ENCODE measurements around the gene RNF38.

RNF38 gene

DNA sequence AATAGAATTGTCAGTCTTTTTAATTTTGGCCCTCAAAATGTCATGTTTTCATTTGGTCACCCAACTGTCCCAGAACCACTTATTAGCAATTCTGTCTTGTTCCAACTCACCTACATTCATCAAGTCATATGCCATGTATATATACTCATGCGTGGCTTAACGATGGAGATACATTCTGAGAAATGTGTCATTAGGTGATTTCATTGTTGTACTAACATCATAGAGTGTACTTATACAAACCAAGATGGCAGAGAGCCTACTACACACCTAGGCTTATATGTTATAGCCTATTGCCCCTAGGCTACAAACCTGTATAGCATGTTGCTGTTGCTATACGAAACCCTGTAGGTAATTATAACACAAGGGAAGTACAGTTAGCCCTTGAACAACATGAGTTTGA lies 36.6 kb downstream of the RNF38 start:
- H3K4me1 ChIP-seq (ENCODE audit: insufficient read depth, low read length): no peaks in the 10 kb centered on the region
- no peak overlapping the region for H3K27ac ChIP-seq (ENCODE audit: low read depth, low read length)
- H3K9ac ChIP-seq (ENCODE audit: low read length): no peak overlapping the region
- H3K9me3 ChIP-seq (ENCODE audit: low read length): no peaks in the 10 kb centered on the region
- H3K4me3 ChIP-seq (ENCODE audit: low read depth in 1 of 2, low read length in 2 of 2): no peak overlapping the region
- no peaks in the 10 kb centered on the region for H3K27me3 ChIP-seq (ENCODE audit: control insufficient read depth in 1 of 2, insufficient read depth in 2 of 2, low read length in 2 of 2)
- H3K36me3 ChIP-seq (ENCODE audit: insufficient read depth, low read length): peaks cover 6% of the 10 kb centered on the region

DNA sequence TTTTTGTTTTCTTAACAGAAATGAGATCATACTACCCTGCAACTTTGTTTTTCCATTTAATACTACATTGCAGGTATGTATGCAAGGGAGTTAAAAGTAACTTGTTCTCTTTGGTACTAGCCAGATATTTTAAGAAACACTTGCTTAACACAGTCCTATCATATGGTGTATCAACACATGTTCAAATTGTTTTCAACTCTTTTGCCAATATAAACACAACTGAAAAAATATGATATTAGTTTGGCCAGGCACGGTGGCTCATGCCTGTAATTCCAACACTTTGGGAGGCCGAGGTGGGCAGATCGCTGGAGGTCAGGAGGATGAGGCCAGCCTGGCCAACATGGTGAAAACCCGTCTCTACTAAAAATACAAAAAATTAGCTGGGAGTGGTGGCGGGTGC lies 41.6 kb downstream of the RNF38 start:
- Histone ChIP-seq H3K4me3 (ENCODE audit: low read depth in 1 of 2, low read length in 2 of 2) (no peak overlapping the region), H3K27me3 (ENCODE audit: control insufficient read depth in 1 of 2, insufficient read depth in 2 of 2, low read length in 2 of 2) (no peaks in the 10 kb centered on the region), H3K9ac (ENCODE audit: low read length) (no peak overlapping the region), H3K4me1 (ENCODE audit: insufficient read depth, low read length) (no peaks in the 10 kb centered on the region), H3K9me3 (ENCODE audit: low read length) (no peaks in the 10 kb centered on the region), H3K36me3 (ENCODE audit: insufficient read depth, low read length) (peaks cover 4% of the 10 kb centered on the region), H3K27ac (ENCODE audit: low read depth, low read length) (no peak overlapping the region)

- H3K9me3 ChIP-seq (ENCODE audit: low read length): no peaks in the 10 kb centered on the region
- peaks cover 4% of the 10 kb centered on the region for H3K36me3 ChIP-seq (ENCODE audit: insufficient read depth, low read length)
- H3K9ac ChIP-seq (ENCODE audit: low read length): no peak overlapping the region
Observed at GRCh38 chr9:36357639-36358038, 42.4 kb downstream of the RNF38 start.

GRCh38 chr9:36346569-36346968 lies 53.5 kb downstream of the RNF38 start:
- Histone ChIP-seq H3K9ac (ENCODE audit: low read length) (no peak overlapping the region), H3K4me1 (ENCODE audit: insufficient read depth, low read length) (no peaks in the 10 kb centered on the region), H3K27me3 (ENCODE audit: control insufficient read depth in 1 of 2, insufficient read depth in 2 of 2, low read length in 2 of 2) (no peaks in the 10 kb centered on the region), H3K36me3 (ENCODE audit: insufficient read depth, low read length) (peaks cover 48% of the 10 kb centered on the region), H3K4me3 (ENCODE audit: low read depth in 1 of 2, low read length in 2 of 2) (no peak overlapping the region), H3K9me3 (ENCODE audit: low read length) (no peaks in the 10 kb centered on the region), H3K27ac (ENCODE audit: low read depth, low read length) (no peak overlapping the region)

More at GRCh38 chr9:36357639-36358038, 42.4 kb downstream of the RNF38 start:
- Histone ChIP-seq H3K27me3 (ENCODE audit: control insufficient read depth in 1 of 2, insufficient read depth in 2 of 2, low read length in 2 of 2) (no peaks in the 10 kb centered on the region), H3K27ac (ENCODE audit: low read depth, low read length) (no peak overlapping the region), H3K4me3 (ENCODE audit: low read depth in 1 of 2, low read length in 2 of 2) (no peak overlapping the region), H3K4me1 (ENCODE audit: insufficient read depth, low read length) (no peaks in the 10 kb centered on the region)

- Histone ChIP-seq H3K9ac (ENCODE audit: low read length) (no peak overlapping the region), H3K9me3 (ENCODE audit: low read length) (no peaks in the 10 kb centered on the region), H3K27ac (ENCODE audit: low read depth, low read length) (no peak overlapping the region), H3K4me3 (ENCODE audit: low read depth in 1 of 2, low read length in 2 of 2) (no peak overlapping the region), H3K4me1 (ENCODE audit: insufficient read depth, low read length) (no peaks in the 10 kb centered on the region), H3K27me3 (ENCODE audit: control insufficient read depth in 1 of 2, insufficient read depth in 2 of 2, low read length in 2 of 2) (no peaks in the 10 kb centered on the region), H3K36me3 (ENCODE audit: insufficient read depth, low read length) (peaks cover 44% of the 10 kb centered on the region)
Observed at GRCh38 chr9:36345103-36345846, 54.8 kb downstream of the RNF38 start.

DNA sequence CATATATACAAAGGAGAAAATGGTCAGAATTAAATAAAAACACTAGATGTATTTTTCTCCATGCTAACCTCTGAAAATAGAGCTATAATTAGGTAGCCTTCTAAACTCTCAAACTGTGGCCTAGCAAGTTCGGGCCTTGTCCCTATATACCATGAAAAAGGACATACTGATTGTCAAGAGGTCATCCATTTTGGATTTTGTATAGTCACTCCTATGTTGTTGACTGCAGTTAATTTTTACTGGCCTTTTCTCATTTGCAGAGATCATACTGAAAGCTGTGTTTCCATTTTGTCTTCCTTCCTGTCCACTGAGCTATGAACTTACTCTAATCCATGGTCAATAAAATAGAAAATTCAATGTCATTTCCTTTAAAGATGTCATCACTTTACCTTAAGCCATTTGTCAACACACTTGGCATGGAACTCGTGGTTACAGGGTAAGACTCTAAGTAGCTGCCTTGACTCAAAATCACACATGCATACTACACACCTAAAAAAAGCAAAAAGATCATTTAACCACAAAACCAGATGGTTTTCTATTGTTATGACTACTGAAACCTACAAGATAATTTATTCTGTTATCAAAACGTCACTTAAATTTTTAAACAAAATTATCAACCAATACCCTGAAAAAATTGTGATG lies 58.0 kb downstream of the RNF38 start:
- H3K4me3 ChIP-seq (ENCODE audit: low read depth in 1 of 2, low read length in 2 of 2): no peak overlapping the region
- H3K27me3 ChIP-seq (ENCODE audit: control insufficient read depth in 1 of 2, insufficient read depth in 2 of 2, low read length in 2 of 2): no peaks in the 10 kb centered on the region
- no peak overlapping the region for H3K27ac ChIP-seq (ENCODE audit: low read depth, low read length)
- H3K9ac ChIP-seq (ENCODE audit: low read length): no peak overlapping the region
- peaks cover 52% of the 10 kb centered on the region for H3K36me3 ChIP-seq (ENCODE audit: insufficient read depth, low read length)
- peaks cover 5% of the 10 kb centered on the region for H3K4me1 ChIP-seq (ENCODE audit: insufficient read depth, low read length)
- no peaks in the 10 kb centered on the region for H3K9me3 ChIP-seq (ENCODE audit: low read length)

DNA sequence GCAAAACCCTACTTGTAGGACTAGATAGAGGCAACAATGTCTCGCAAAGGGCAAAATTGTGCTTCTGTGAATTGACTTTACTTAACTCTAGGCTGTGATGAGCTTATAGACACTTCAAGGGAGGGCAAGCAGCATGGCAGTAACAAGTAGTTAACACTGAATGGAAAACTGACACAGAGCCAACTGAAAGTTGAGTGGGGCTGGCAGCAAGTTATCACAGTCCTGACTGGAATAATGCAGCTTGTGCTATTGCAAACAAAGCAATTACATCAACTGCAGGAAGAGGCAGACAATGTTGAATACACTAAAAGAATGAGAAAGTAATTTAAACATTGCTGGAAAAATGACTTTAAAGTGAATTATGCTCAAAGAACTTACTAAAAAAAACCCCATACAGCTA lies 62.2 kb downstream of the RNF38 start:
- no peak overlapping the region for H3K4me3 ChIP-seq (ENCODE audit: low read depth in 1 of 2, low read length in 2 of 2)
- H3K27me3 ChIP-seq (ENCODE audit: control insufficient read depth in 1 of 2, insufficient read depth in 2 of 2, low read length in 2 of 2): no peaks in the 10 kb centered on the region
- H3K36me3 ChIP-seq (ENCODE audit: insufficient read depth, low read length): peaks cover 35% of the 10 kb centered on the region
- H3K9ac ChIP-seq (ENCODE audit: low read length): no peak overlapping the region
- no peaks in the 10 kb centered on the region for H3K9me3 ChIP-seq (ENCODE audit: low read length)
- H3K4me1 ChIP-seq (ENCODE audit: insufficient read depth, low read length): peaks cover 5% of the 10 kb centered on the region
- no peak overlapping the region for H3K27ac ChIP-seq (ENCODE audit: low read depth, low read length)

DNA sequence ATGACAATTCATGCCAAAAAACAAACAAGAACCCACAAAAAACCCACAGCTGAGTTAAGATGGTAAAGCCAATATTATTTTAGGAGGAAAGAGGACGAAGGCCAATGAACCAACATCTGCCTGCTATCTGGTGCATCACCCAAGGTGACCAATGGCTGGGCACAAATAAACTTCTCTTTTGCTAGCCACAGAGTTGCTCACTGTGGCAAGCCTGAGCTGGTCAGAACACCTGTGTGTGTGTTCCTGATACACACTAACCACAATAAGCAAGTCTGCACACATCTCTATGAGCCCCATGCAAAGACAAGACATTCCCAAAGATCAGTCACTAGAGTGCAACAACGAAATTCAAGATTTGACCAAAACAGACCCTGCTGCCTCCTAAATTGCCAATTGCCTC lies 63.1 kb downstream of the RNF38 start:
- peaks cover 32% of the 10 kb centered on the region for H3K36me3 ChIP-seq (ENCODE audit: insufficient read depth, low read length)
- H3K27ac ChIP-seq (ENCODE audit: low read depth, low read length): no peak overlapping the region
- H3K9ac ChIP-seq (ENCODE audit: low read length): no peak overlapping the region
- no peaks in the 10 kb centered on the region for H3K27me3 ChIP-seq (ENCODE audit: control insufficient read depth in 1 of 2, insufficient read depth in 2 of 2, low read length in 2 of 2)
- peaks cover 5% of the 10 kb centered on the region for H3K4me1 ChIP-seq (ENCODE audit: insufficient read depth, low read length)
- no peaks in the 10 kb centered on the region for H3K9me3 ChIP-seq (ENCODE audit: low read length)
- no peak overlapping the region for H3K4me3 ChIP-seq (ENCODE audit: low read depth in 1 of 2, low read length in 2 of 2)

DNA sequence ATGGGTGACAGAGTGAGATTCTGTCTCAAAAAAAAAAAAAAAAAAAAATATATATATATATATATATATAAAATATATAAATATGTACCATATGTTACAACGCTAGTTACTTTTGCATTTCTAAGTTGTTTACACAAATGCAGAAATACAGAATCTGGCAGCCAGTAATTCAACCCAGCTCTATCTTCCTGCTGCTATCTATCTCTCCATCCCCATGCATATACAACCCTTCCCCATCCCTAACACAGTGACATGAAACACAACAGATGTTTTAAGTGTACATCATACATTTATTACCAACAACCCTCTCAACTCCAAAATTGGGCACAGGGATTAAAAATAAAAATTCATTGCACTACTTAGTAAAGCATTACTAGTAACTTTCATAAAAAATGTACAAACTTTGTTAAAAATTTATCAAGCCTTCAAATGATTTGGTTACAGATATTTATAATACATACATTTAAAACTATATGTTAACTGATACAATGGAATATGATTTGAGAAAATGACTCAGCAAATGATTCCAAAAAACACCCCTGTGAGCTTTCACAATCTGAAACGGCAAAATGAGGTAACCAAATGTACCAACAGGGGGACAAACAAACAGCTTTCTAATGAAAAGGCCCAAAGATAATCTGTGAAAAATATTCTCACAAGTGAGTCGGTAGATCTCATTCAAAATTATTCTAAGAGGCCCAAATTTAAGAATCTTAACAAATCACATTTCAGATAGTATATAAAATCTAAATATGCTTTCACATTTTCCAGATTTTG lies 63.8 kb downstream of the RNF38 start:
- peaks cover 29% of the 10 kb centered on the region for H3K36me3 ChIP-seq (ENCODE audit: insufficient read depth, low read length)
- H3K9ac ChIP-seq (ENCODE audit: low read length): no peak overlapping the region
- no peaks in the 10 kb centered on the region for H3K9me3 ChIP-seq (ENCODE audit: low read length)
- H3K27me3 ChIP-seq (ENCODE audit: control insufficient read depth in 1 of 2, insufficient read depth in 2 of 2, low read length in 2 of 2): no peaks in the 10 kb centered on the region
- H3K4me1 ChIP-seq (ENCODE audit: insufficient read depth, low read length): peaks cover 5% of the 10 kb centered on the region
- no peak overlapping the region for H3K4me3 ChIP-seq (ENCODE audit: low read depth in 1 of 2, low read length in 2 of 2)
- no peak overlapping the region for H3K27ac ChIP-seq (ENCODE audit: low read depth, low read length)

DNA sequence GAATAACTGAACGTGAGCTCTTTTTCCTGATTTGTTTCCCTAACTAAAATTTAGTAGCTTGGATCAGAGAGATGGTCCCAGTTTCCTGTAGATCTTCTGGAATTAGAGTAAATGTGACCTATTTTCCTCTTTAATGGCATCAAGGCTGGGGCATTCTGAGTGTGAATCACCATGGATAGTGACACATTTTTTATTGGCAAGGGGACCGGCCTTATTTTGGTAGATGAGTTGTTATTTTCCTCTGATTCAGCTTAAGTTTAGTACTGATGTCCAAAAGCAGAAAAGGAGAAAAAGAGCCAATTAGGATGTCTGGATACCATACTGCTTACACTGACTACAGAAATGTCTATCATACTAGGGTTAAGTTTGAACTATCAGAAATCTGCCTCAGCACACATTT lies 68.1 kb downstream of the RNF38 start:
- no peak overlapping the region for H3K9ac ChIP-seq (ENCODE audit: low read length)
- no peaks in the 10 kb centered on the region for H3K9me3 ChIP-seq (ENCODE audit: low read length)
- peaks cover 1% of the 10 kb centered on the region for H3K36me3 ChIP-seq (ENCODE audit: insufficient read depth, low read length)
- H3K27me3 ChIP-seq (ENCODE audit: control insufficient read depth in 1 of 2, insufficient read depth in 2 of 2, low read length in 2 of 2): no peaks in the 10 kb centered on the region
- no peak overlapping the region for H3K27ac ChIP-seq (ENCODE audit: low read depth, low read length)
- H3K4me1 ChIP-seq (ENCODE audit: insufficient read depth, low read length): peaks cover 3% of the 10 kb centered on the region
- no peak overlapping the region for H3K4me3 ChIP-seq (ENCODE audit: low read depth in 1 of 2, low read length in 2 of 2)

DNA sequence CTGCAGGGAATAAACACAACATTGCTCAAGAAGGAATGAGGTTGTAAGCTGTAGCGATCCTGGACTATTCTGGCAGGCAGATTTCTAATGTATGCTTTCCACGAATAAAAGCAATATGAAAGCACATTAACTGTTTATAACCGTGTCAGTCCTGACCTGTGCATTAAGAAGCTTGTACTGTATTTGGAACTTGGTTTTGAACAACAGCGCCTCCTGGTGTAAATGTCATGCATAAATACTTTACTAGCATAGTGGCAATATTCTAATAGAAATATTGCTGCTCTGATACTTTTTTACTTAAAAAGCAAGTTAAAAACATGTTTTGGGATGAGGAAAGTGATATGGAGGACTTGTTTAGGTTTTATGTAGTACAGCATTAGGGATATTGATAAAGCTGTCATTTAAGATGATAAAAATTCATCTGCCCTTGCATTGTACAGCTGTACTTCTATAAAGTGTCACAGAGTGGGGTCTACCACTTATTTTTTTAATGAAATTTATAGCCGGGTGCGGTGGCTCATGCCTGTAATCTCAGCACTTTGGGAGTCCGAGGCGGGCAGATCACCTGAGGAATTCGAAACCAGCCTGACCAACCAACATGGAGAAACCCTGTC lies 71.2 kb downstream of the RNF38 start:
- H3K9ac ChIP-seq (ENCODE audit: low read length): no peak overlapping the region
- no peaks in the 10 kb centered on the region for H3K36me3 ChIP-seq (ENCODE audit: insufficient read depth, low read length)
- no peak overlapping the region for H3K4me3 ChIP-seq (ENCODE audit: low read depth in 1 of 2, low read length in 2 of 2)

More for the DNA sequence above, 71.2 kb downstream of the RNF38 start:
- Histone ChIP-seq H3K27me3 (ENCODE audit: control insufficient read depth in 1 of 2, insufficient read depth in 2 of 2, low read length in 2 of 2) (no peaks in the 10 kb centered on the region), H3K9me3 (ENCODE audit: low read length) (no peaks in the 10 kb centered on the region), H3K4me1 (ENCODE audit: insufficient read depth, low read length) (peaks cover 3% of the 10 kb centered on the region), H3K27ac (ENCODE audit: low read depth, low read length) (no peak overlapping the region)

Data from muscle layer of colon (tissue), 2 donors.